HG03066 (cell line): ENCODE data around the gene RNF40.
"Not testable (repeated sequence)": the region's sequence is repeated elsewhere in the genome, so short reads cannot be mapped to it uniquely, and the experiment has no call there.

Source experiments
- ATAC-seq: cut with Tn5 transposase; IDR thresholded peaks from one replicate; pipeline ENCODE4 v1.9.1; 2021; ENCODE audit warnings: low read depth; ENCODE audit not compliant: unreplicated experiment

RNF40 gene

GRCh38 chr16:30813821-30814189, 51.7 kb downstream of the RNF40 start:
- peak; percentile 8 for ATAC-seq

GRCh38 chr16:30816769-30817168, 54.6 kb downstream of the RNF40 start:
- no peak for ATAC-seq

- no peak for ATAC-seq
Measured at GRCh38 chr16:30820952-30821421, 58.9 kb downstream of the RNF40 start.

- ATAC-seq: not testable (repeated sequence)
Measured at GRCh38 chr16:30821441-30821840, 59.3 kb downstream of the RNF40 start.

GRCh38 chr16:30821891-30822290, 59.8 kb downstream of the RNF40 start:
- no peak for ATAC-seq
